Glutamatergic neuron (in vitro differentiated cells): ENCODE measurements around the gene MCM5. TPM values are rescaled to one million over a fixed set of nuclear protein-coding genes. Genes with fewer than 3 reads are reported as not detected.

ENCODE experiments used
- DNase-seq: peaks from one replicate; pipeline ENCODE4 v3.0.0; 2022
- H3K27ac Mint-ChIP-seq: one replicate; pipeline ENCODE4 v1.8.0; 2020; ENCODE audit warnings: mild to moderate bottlenecking, mixed read lengths, inconsistent platforms; ENCODE audit not compliant: unreplicated experiment
- H3K27me3 Mint-ChIP-seq: one replicate; pipeline ENCODE4 v1.8.0; 2020; ENCODE audit warnings: mild to moderate bottlenecking, moderate library complexity, mixed read lengths, inconsistent platforms; ENCODE audit not compliant: unreplicated experiment
- H3K36me3 Mint-ChIP-seq: one replicate; pipeline ENCODE4 v1.8.0; 2020; ENCODE audit warnings: mild to moderate bottlenecking, mixed read lengths, inconsistent platforms; ENCODE audit not compliant: unreplicated experiment
- H3K4me1 Mint-ChIP-seq: one replicate; pipeline ENCODE4 v1.8.0; 2020; ENCODE audit warnings: mild to moderate bottlenecking, low read depth, mixed read lengths, inconsistent platforms; ENCODE audit not compliant: unreplicated experiment
- H3K4me3 Mint-ChIP-seq: one replicate; pipeline ENCODE4 v1.8.0; 2020; ENCODE audit warnings: mild to moderate bottlenecking, mixed read lengths, inconsistent platforms; ENCODE audit not compliant: unreplicated experiment
- H3K9me3 Mint-ChIP-seq: one replicate; pipeline ENCODE4 v1.8.0; 2020; ENCODE audit warnings: mild to moderate bottlenecking, moderate library complexity, mixed read lengths, inconsistent platforms; ENCODE audit not compliant: unreplicated experiment
- total RNA-seq: library from RNA; stranded (reverse); fragmentation: NEBNext Ultra II Directional; extraction: Animal tissue kit (Norgen Biotek cat#: 25700); gene quantifications from one replicate; pipeline ENCODE4 v1.2.1, GENCODE V29; 2021; ENCODE audit not compliant: unreplicated experiment
- TF ChIP-seq, protein P1 (sequence below): fragments of 200-600 bp; sonication (generic); IDR thresholded peaks from one replicate; pipeline ENCODE4 v1.5.0; 2021; ENCODE audit not compliant: partially characterized antibody, unreplicated experiment

MCM5 gene
- total RNA-seq, 1 donor from 2014 or later = 28.3 TPM

DNA sequence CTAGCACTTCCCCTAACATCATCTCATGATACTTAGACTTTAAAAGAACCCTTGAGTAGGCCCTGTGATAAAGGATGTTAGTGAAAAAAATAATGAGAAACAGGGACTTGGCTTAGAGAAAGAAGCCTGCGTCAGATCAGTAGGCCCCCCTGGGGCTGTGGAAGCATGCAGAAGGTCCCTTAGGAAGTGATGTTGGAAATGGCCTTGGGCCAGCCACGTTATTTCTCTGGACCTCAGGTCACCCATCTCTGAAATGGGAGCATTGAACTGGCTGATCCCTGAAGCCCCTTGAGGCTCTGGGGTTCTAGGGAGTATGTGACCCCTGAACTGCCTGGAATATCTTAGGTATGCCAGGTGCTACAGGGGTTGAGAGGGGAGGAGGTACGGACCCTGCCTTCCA lies 40.2 kb downstream of the MCM5 start:
- Mint-ChIP-seq H3K4me1 (no peaks in the 10 kb centered on the region), H3K4me3 (no peak overlapping the region), H3K9me3 (peaks cover 3% of the 10 kb centered on the region), H3K36me3 (no peaks in the 10 kb centered on the region), H3K27me3 (peaks cover 2% of the 10 kb centered on the region), H3K27ac (no peak overlapping the region)
- TF ChIP-seq, protein P1, sequence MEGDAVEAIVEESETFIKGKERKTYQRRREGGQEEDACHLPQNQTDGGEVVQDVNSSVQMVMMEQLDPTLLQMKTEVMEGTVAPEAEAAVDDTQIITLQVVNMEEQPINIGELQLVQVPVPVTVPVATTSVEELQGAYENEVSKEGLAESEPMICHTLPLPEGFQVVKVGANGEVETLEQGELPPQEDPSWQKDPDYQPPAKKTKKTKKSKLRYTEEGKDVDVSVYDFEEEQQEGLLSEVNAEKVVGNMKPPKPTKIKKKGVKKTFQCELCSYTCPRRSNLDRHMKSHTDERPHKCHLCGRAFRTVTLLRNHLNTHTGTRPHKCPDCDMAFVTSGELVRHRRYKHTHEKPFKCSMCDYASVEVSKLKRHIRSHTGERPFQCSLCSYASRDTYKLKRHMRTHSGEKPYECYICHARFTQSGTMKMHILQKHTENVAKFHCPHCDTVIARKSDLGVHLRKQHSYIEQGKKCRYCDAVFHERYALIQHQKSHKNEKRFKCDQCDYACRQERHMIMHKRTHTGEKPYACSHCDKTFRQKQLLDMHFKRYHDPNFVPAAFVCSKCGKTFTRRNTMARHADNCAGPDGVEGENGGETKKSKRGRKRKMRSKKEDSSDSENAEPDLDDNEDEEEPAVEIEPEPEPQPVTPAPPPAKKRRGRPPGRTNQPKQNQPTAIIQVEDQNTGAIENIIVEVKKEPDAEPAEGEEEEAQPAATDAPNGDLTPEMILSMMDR = no peak
- DNase-seq = no peak

DNA sequence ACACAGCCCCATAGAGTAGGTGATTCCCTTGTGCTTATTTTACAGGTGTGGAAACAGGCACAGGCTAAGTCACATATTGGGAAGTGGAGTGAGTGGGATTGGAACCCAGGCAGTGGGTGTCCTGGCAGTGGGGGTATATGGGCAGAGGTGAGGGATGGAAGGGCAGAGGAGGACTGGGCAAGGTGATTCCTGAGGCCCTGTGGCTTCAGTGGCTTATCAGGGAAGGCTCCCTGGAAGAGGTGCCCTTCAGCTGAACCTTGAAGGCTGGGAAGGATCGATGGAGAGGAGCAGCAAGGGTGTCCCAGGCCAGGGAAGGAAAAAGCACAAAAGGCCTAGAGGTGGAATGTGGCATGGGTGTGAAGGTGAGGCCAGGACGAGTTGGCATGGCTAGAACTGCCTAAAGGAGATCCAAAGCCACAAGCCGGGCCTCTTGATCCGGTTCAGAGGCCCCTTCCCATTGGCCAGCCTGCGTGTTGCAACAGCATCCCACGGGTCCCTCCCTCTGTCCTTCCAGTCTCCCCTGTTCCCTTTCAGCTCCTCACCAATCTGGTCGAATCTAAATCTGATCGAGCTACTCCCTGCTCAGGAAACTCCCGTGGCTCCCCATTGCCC lies 41.7 kb downstream of the MCM5 start:
- H3K36me3 Mint-ChIP-seq = no peaks in the 10 kb centered on the region
- H3K4me1 Mint-ChIP-seq = peaks cover 4% of the 10 kb centered on the region
- no peak overlapping the region for H3K27ac Mint-ChIP-seq
- H3K27me3 Mint-ChIP-seq = peaks cover 2% of the 10 kb centered on the region
- H3K9me3 Mint-ChIP-seq = peaks cover 3% of the 10 kb centered on the region
- TF ChIP-seq, protein P1 = no peak
- DNase-seq = no peak
- no peak overlapping the region for H3K4me3 Mint-ChIP-seq

GRCh38 chr22:35442471-35442870 lies 42.5 kb downstream of the MCM5 start:
- Mint-ChIP-seq H3K4me1 (peaks cover 4% of the 10 kb centered on the region), H3K27me3 (peaks cover under 1% of the 10 kb centered on the region), H3K27ac (no peak overlapping the region), H3K36me3 (no peaks in the 10 kb centered on the region), H3K4me3 (no peak overlapping the region), H3K9me3 (peaks cover 5% of the 10 kb centered on the region)
- no peak for DNase-seq
- TF ChIP-seq, protein P1 = no peak

GRCh38 chr22:35443338-35443737 lies 43.4 kb downstream of the MCM5 start:
- TF ChIP-seq, protein P1 = no peak
- H3K9me3 Mint-ChIP-seq = peaks cover 6% of the 10 kb centered on the region
- peaks cover 5% of the 10 kb centered on the region for H3K4me1 Mint-ChIP-seq
- H3K27ac Mint-ChIP-seq = no peak overlapping the region
- H3K36me3 Mint-ChIP-seq = no peaks in the 10 kb centered on the region
- no peaks in the 10 kb centered on the region for H3K27me3 Mint-ChIP-seq
- DNase-seq = no peak
- no peak overlapping the region for H3K4me3 Mint-ChIP-seq

DNA sequence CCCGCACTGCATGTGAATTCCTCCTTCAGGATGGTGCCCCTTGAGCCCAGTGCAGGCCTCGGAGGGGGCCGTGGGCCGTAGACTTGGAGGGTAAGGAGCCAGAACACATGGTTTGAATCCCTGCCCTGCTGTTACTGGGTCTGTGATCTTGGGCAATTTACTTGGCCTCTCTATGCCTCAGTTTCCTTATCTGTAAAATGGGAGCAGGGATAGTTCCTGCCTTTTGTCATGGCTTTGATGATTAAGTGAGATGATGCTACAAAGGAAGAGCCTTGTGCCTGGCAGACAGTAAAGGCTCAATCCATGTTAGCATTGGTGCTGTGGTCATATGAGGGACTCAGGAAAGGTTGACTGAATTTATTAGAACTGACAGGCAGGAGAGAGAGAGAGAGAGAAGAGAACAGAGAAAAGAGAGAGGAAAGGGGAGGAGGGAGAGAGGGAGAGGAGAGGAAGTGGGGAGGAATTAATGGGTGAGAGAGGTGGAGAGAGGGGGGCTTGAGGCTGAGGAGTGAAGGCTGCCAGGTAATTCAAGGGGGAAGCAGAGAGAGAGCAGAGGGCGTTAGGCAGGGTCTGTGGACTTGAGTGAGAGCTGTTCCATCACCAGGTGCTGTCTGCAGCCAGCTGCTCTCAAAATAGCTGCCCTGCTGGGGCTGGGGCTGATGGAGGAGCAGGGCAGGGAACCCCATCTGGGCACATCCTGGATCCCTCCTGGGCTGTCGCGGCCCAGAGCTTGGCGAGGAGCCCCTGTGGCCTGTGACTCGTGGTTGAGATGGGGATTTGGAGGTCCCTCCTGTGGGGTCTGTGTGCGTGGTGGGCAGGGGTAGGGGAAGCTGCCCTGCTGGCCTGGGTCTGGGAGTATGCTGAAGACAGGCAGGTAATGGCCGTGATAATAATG lies 44.1 kb downstream of the MCM5 start:
- Mint-ChIP-seq H3K36me3 (no peaks in the 10 kb centered on the region), H3K4me3 (no peak overlapping the region), H3K27ac (no peak overlapping the region), H3K4me1 (peaks cover 6% of the 10 kb centered on the region), H3K27me3 (no peaks in the 10 kb centered on the region), H3K9me3 (peaks cover 5% of the 10 kb centered on the region)
- no peak for DNase-seq
- TF ChIP-seq, protein P1 = no peak
